Medulla oblongata (tissue), 1 donor: ENCODE results near the gene CPA5.

Experiments
- DNase-seq: peaks from one replicate; pipeline ENCODE4 v3.0.0-alpha.2; 2015; ENCODE audit errors: extremely low spot score

The CPA5 gene

GRCh38 chr7:130395421-130395820 is 50.8 kb downstream of the CPA5 start:
- no peak for DNase-seq

GRCh38 chr7:130396109-130396508 is 51.5 kb downstream of the CPA5 start:
- DNase-seq: no peak

GRCh38 chr7:130397051-130397757 is 52.6 kb downstream of the CPA5 start:
- no peak for DNase-seq

DNA sequence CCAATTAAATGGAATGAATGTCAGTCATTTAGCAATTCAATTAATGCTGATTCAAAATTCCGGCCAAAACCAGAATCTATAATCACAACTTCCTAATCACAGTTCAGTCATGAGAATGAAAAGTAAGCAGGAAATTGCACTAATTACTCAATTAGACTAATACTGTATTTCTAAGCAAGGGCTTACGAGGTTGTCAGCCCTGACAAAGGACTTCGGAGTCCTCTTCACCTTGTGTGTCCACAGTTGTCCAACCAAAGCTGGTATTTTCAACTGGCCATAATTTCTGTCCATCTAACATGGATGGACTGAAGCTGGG is 53.1 kb downstream of the CPA5 start:
- DNase-seq: no peak

DNA sequence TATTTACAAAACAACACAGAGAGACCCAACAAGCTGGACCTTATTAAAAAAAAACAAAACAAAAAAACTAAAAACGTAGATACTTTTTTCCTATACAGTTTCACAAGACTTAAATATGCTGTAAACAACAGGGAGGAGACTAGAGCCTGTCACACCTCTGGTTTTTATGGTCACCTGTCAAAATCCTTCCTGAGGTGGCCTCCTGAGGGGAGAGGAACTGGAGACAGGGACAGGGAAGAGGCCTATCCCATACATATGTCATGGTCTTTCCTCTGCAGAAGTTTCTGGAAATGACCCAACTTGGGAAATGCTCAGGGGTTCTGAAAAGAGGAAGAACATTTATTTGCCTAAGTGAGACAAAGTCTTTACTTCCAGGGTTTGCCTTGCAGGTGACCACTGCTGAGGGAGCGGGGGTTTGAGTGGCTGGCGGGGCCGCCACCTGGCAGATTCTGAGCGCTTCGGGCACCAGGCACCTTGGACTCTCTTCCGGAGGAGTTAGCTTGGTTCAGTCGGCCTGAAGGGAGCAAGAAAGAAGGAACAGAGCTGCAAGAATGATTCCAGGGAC is 54.0 kb downstream of the CPA5 start:
- peak; percentile 34 for DNase-seq

- no peak for DNase-seq
These were observed 55.5 kb downstream of the CPA5 start for GRCh38 chr7:130400120-130400572.

GRCh38 chr7:130401101-130401500 is 56.5 kb downstream of the CPA5 start:
- no peak for DNase-seq

GRCh38 chr7:130401578-130401977 is 57.0 kb downstream of the CPA5 start:
- DNase-seq: no peak

DNA sequence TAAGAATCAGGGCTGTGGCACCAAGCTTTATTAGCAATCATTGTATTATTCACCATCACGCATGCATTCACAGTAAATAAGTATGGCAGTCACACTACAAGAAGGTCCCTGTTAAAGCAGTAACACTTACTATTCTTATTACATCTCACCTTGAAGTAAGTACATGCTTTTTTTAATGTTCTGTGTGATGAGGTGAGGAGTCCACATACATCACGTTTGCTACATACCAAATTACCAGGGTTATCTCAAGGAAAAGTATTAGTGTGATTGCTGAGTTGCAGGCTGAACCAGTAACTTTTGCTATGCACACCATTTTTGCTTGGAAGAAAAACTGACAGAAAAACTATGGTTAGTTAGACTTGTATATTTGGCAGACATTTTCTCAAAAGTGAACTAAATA is 60.4 kb downstream of the CPA5 start:
- no peak for DNase-seq

GRCh38 chr7:130409067-130409711 is 64.6 kb downstream of the CPA5 start:
- no peak for DNase-seq

GRCh38 chr7:130409712-130410072 is 65.1 kb downstream of the CPA5 start:
- DNase-seq: no peak

GRCh38 chr7:130410868-130411541 is 66.4 kb downstream of the CPA5 start:
- DNase-seq: no peak

- DNase-seq: no peak
These were observed 68.6 kb downstream of the CPA5 start for GRCh38 chr7:130413201-130413600.

- DNase-seq: no peak
These were observed 70.4 kb downstream of the CPA5 start for GRCh38 chr7:130415006-130415405.

- DNase-seq: peak; percentile 52
These were observed 72.6 kb downstream of the CPA5 start for GRCh38 chr7:130417213-130417612.

DNA sequence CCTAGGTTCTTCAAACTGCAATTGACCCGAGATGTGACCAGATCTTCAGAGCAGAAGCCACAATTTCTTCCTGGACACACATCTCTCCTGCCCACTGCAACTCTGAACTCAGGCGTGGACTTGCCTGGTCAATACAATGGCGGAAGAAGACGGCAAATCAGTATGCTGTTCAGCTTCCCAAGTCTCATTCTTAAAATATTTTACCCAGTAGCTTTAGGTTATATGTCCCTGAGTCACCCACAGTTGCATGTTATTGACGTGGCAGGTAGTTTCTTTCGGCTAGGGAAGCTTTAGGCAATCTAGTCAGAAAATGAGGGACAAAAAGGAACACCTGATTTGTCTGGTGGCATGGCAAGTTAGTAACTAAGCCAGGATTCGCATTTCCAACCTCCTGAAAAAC is 73.7 kb downstream of the CPA5 start:
- DNase-seq: no peak
